ENCODE data around the gene MACO1. TPM values are rescaled to one million over a fixed set of nuclear protein-coding genes. Genes with fewer than 3 reads are reported as not detected.

Gene MACO1
- total RNA-seq, 1 experiment from 2014 or later, result 16.3 TPM

DNA sequence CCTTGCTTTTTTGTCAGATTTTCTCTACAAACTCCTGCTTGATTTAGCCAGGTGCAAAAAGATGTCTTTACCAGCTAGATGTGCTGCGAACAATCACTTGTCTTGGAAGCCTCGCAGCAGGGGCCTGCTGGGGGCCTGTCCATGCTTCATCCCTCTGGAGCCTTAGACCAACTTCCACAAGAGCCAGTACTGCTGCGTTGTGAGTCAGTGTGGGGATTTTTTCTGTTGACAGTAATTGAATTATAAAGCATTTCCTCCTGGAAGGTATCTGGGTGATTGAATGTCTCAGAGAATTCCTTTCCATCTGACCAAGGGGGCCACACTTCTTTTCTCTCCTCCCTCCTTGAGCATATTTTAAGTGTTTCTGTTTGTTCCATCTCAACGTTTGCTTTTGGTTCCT, 72.3 kb downstream of the MACO1 start:
- peaks cover 0 to 8% (median 4%) of the 10 kb centered on the region in 3 experiments; a peak in 4 of 7 replicates for H3K36me3 Mint-ChIP-seq (ENCODE audit: insufficient read depth in 1 of 3, low read depth in 3 of 3)
- H3K4me3 Mint-ChIP-seq, result no peak overlapping the region
- Histone ChIP-seq H3K56ac (ENCODE audit: insufficient read length, low read depth, low read length) (no peak overlapping the region), H2BK20ac (ENCODE audit: low read depth, low read length, poor library complexity, severe bottlenecking) (no peak overlapping the region), H4K91ac (ENCODE audit: insufficient read length, low read depth, low read length) (no peak overlapping the region), H3K79me1 (ENCODE audit: insufficient read depth, low read depth, low read length, poor library complexity, severe bottlenecking) (no peaks in the 10 kb centered on the region), H2BK12ac (ENCODE audit: insufficient read length, low read depth, low read length) (no peak overlapping the region), H3K4me2 (ENCODE audit: insufficient read depth, insufficient read length, low read length) (no peak overlapping the region), H4K20me1 (ENCODE audit: control insufficient read depth, insufficient read depth, insufficient read length) (no peaks in the 10 kb centered on the region), H3K9me3 (ENCODE audit: control insufficient read depth, low read depth, low read length) (no peaks in the 10 kb centered on the region), H4K8ac (replicated peaks; ENCODE audit: insufficient read length, low read depth, low read length) (no peak overlapping the region), H2BK5ac (ENCODE audit: insufficient read length, low read length) (no peak overlapping the region), H3K79me2 (ENCODE audit: insufficient read depth, low read length) (no peaks in the 10 kb centered on the region), H2BK120ac (ENCODE audit: low read depth, low read length, poor library complexity, severe bottlenecking) (no peak overlapping the region), H3K23ac (ENCODE audit: insufficient read length, low read depth, low read length) (no peak overlapping the region), H3T11ph (ENCODE audit: low read length) (no peak overlapping the region), H3K14ac (ENCODE audit: insufficient read depth, low read length) (no peak overlapping the region), H3K27ac (ENCODE audit: insufficient read length, low read depth, low read length) (no peak overlapping the region), H3K23me2 (ENCODE audit: insufficient read length, low read depth, low read length, poor library complexity, severe bottlenecking) (no peaks in the 10 kb centered on the region), H3K18ac (ENCODE audit: insufficient read length, low read depth, low read length) (no peak overlapping the region), H2AFZ (ENCODE audit: low read length) (no peak overlapping the region), H2AK5ac (ENCODE audit: insufficient read length, low read length) (no peak overlapping the region), H3K27me3 (ENCODE audit: insufficient read depth, low read length) (no peaks in the 10 kb centered on the region), H4K5ac (ENCODE audit: insufficient read length, low read depth, low read length) (no peak overlapping the region), H3K4ac (ENCODE audit: low read depth, low read length) (no peak overlapping the region), H2BK15ac (ENCODE audit: low read depth, low read length) (no peak overlapping the region), H3K9ac (ENCODE audit: extremely low read depth, insufficient read length, low read length) (no peak overlapping the region), H3K4me1 (ENCODE audit: insufficient read depth, low read length) (peaks cover 3% of the 10 kb centered on the region; the same call in 1 of the 2 replicates)
- H3K9me3 Mint-ChIP-seq, result peaks cover 0 to 3% of the 10 kb centered on the region in 2 experiments; a peak in 1 of 5 replicates
- WGBS (ENCODE audit: extremely low coverage, insufficient read length, low lambda C conversion rate), result no CpG with 5 or more reads among the region's 4 CpGs
- H3K27me3 Mint-ChIP-seq (ENCODE audit: low read depth), result no peaks in the 10 kb centered on the region; the same call in 1 of the 2 replicates
- no peak for DNase-seq
- peaks cover 42 to 47% of the 10 kb centered on the region in 2 experiments for H3K4me1 Mint-ChIP-seq
- H3K27ac Mint-ChIP-seq, result peak overlapping the region in 2 of 3 experiments; percentile 63 to 65; a peak in 2 of 7 replicates
- TF ChIP-seq, protein P1, sequence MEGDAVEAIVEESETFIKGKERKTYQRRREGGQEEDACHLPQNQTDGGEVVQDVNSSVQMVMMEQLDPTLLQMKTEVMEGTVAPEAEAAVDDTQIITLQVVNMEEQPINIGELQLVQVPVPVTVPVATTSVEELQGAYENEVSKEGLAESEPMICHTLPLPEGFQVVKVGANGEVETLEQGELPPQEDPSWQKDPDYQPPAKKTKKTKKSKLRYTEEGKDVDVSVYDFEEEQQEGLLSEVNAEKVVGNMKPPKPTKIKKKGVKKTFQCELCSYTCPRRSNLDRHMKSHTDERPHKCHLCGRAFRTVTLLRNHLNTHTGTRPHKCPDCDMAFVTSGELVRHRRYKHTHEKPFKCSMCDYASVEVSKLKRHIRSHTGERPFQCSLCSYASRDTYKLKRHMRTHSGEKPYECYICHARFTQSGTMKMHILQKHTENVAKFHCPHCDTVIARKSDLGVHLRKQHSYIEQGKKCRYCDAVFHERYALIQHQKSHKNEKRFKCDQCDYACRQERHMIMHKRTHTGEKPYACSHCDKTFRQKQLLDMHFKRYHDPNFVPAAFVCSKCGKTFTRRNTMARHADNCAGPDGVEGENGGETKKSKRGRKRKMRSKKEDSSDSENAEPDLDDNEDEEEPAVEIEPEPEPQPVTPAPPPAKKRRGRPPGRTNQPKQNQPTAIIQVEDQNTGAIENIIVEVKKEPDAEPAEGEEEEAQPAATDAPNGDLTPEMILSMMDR (conservative IDR thresholded peaks at IDR 0.05), result no peak
